Endothelial cell of umbilical vein (primary cell): ENCODE measurements around the gene MYO1F. TPM values are rescaled to one million over a fixed set of nuclear protein-coding genes. Genes with fewer than 3 reads are reported as not detected.

ENCODE experiments used
- BruUV-seq: library from RNA; stranded (reverse); fragments of 400-500 nt; replicated peaks from 2 replicates; lab custom pipeline; 2021; lab: Mats Ljungman, UMichigan
- CTCF ChIA-PET: fragments of 300-600, 350-600 bp; sonication (Branson Sonifier 250); formaldehyde crosslinking; loops from one replicate; lab custom pipeline; 2021; ENCODE audit warnings: antibody characterized with exemption, inconsistent platforms; lab: Charles Lee
- POLR2A ChIA-PET: fragments of 300-600, 350-600 bp; sonication (Branson Sonifier 250); formaldehyde crosslinking; loops from one replicate; lab custom pipeline; 2021; ENCODE audit warnings: antibody characterized with exemption, inconsistent platforms; lab: Charles Lee
- DNase-seq: peaks from one replicate; pipeline ENCODE4 v3.0.0-alpha.2; 2011; ENCODE audit warnings: low read depth, low spot score
- FAIRE-seq: peaks from 2 replicates; lab custom pipeline; 2011; peaks lifted over from hg19 to GRCh38; lab: Jason Lieb, UNC
- H2AFZ ChIP-seq: 2 replicates; pipeline ENCODE4 v1.6.0; 2012; ENCODE audit warnings: low read depth, low read length, control low read depth, inconsistent platforms
- H3K27ac ChIP-seq: 2 replicates; pipeline ENCODE4 v1.5.1; 2011; ENCODE audit warnings: low read depth, mild to moderate bottlenecking, control low read depth, low read length, moderate library complexity; ENCODE audit not compliant: insufficient read depth
- H3K27me3 ChIP-seq, 2 experiments: 2 replicates each; pipeline versions ENCODE4 v1.6.0 to v1.6.1; 2011; ENCODE audit warnings: low read length in 2 of 2, mixed read lengths in 1 of 2; ENCODE audit not compliant: control insufficient read depth in 2 of 2, insufficient read depth in 2 of 2
- H3K36me3 ChIP-seq, 2 experiments: 2 replicates in 1 of 2; 3 replicates in 1 of 2; pipeline ENCODE4 v1.5.1; 2011; ENCODE audit warnings: low read length in 2 of 2, mild to moderate bottlenecking in 1 of 2, moderate library complexity in 1 of 2; ENCODE audit not compliant: control insufficient read depth in 2 of 2, insufficient read depth in 2 of 2; ENCODE audit errors: extremely low read depth in 1 of 2
- H3K4me1 ChIP-seq: 3 replicates; pipeline ENCODE4 v1.5.1; 2011; ENCODE audit warnings: mild to moderate bottlenecking, low read length; ENCODE audit not compliant: control insufficient read depth, insufficient read depth; ENCODE audit errors: extremely low read depth
- H3K4me2 ChIP-seq: 2 replicates; pipeline ENCODE4 v1.6.1; 2011; ENCODE audit warnings: low read length, control low read depth, mixed read lengths; ENCODE audit not compliant: insufficient read depth
- H3K4me3 ChIP-seq, 3 experiments: fragments of 200-600 bp in 1 of 3; sonication (generic), shearing (Covaris generic) in 1 of 3; replicated peaks in 1 of 3; 2 replicates each; pipeline ENCODE4 v1.5.1; 2011 to 2016; ENCODE audit warnings: control low read depth in 3 of 3, low read length in 3 of 3, mild to moderate bottlenecking in 2 of 3, inconsistent platforms in 1 of 3, low read depth in 1 of 3, moderate library complexity in 1 of 3; ENCODE audit not compliant: insufficient read depth in 1 of 3
- H3K79me2 ChIP-seq: 2 replicates; pipeline ENCODE4 v1.6.0; 2012; ENCODE audit warnings: low read length, inconsistent platforms; ENCODE audit not compliant: control insufficient read depth, insufficient read depth
- H3K9ac ChIP-seq: replicated peaks from 2 replicates; pipeline ENCODE3; 2011; ENCODE audit warnings: low read length, control low read depth; ENCODE audit not compliant: insufficient read depth; ENCODE audit errors: extremely low read depth
- H3K9me1 ChIP-seq: replicated peaks from 3 replicates; pipeline ENCODE4 v1.6.0; 2011; ENCODE audit warnings: mild to moderate bottlenecking, low read length; ENCODE audit not compliant: control insufficient read depth, insufficient read depth; ENCODE audit errors: extremely low read depth
- H3K9me3 ChIP-seq: replicated peaks from 2 replicates; pipeline ENCODE4 v1.5.1; 2012; ENCODE audit warnings: low read length, inconsistent platforms; ENCODE audit not compliant: control insufficient read depth, insufficient read depth
- H4K20me1 ChIP-seq: replicated peaks from 2 replicates; pipeline ENCODE3; 2011; ENCODE audit warnings: mild to moderate bottlenecking, low read length; ENCODE audit not compliant: control insufficient read depth, insufficient read depth; ENCODE audit errors: extremely low read depth
- EZH2 ChIP-seq: IDR thresholded peaks from 2 replicates; pipeline ENCODE4 v1.6.1; 2012; ENCODE audit warnings: borderline replicate concordance, low read depth, mild to moderate bottlenecking, moderate library complexity, low read length, inconsistent platforms; ENCODE audit not compliant: severe bottlenecking
- FOS ChIP-seq: IDR thresholded peaks from 2 replicates; pipeline ENCODE4 v1.6.1; 2011; ENCODE audit warnings: mild to moderate bottlenecking, low read length, moderate library complexity, borderline replicate concordance; ENCODE audit not compliant: insufficient read depth
- GATA2 ChIP-seq: IDR thresholded peaks from 2 replicates; pipeline ENCODE4 v1.7.0; 2011; ENCODE audit warnings: low read depth, mild to moderate bottlenecking, moderate library complexity, mixed read lengths, low read length; ENCODE audit not compliant: insufficient read length, insufficient read depth
- JUN ChIP-seq: IDR thresholded peaks from 2 replicates; pipeline ENCODE4 v1.6.1; 2011; ENCODE audit warnings: borderline replicate concordance, low read depth; ENCODE audit not compliant: insufficient read length, insufficient read depth
- MYC ChIP-seq: IDR thresholded peaks from one replicate; pipeline ENCODE4 v1.6.1; 2011; ENCODE audit warnings: mild to moderate bottlenecking, low read depth, low read length
- POLR2A ChIP-seq: IDR thresholded peaks from 2 replicates; pipeline ENCODE4 v1.6.1; 2012; ENCODE audit warnings: low read depth, mild to moderate bottlenecking, control low read depth, low read length
- POLR2AphosphoS5 ChIP-seq: IDR thresholded peaks from 2 replicates; pipeline ENCODE4 v1.6.1; 2012; ENCODE audit warnings: low read depth, mild to moderate bottlenecking, control low read depth, low read length, moderate library complexity; ENCODE audit not compliant: insufficient read depth
- dilution Hi-C: fragments of 300-500 bp; cut with MboI; formaldehyde crosslinking; loops from one replicate; pipeline ENCODE4 v1.15.0; 2019; ENCODE audit warnings: low sequenced_read_pairs; ENCODE audit not compliant: extremely low pct_ligation_motif_present
- intact Hi-C: fragments of 100-400 bp; cut with micrococcal nuclease; formaldehyde crosslinking; loops from one replicate; pipeline ENCODE4 v1.10.0; 2022
- polyA plus RNA-seq, 4 experiments: library from polyadenylated mRNA; depleted of rRNA in 3 of 4; stranded (reverse) in 3 of 4; unstranded in 1 of 4; fragments of >200 nt; gene quantifications; 2 replicates each; pipeline versions ENCODE4 v1.2.1 to v1.2.3, GENCODE V29; 2011 to 2012; ENCODE audit warnings: missing spikeins in 1 of 4
- total RNA-seq: library from RNA; stranded (reverse); gene quantifications from 2 replicates; pipeline ENCODE4 v1.2.3, GENCODE V29; 2021
- TF ChIP-seq, protein P1 (sequence below), 2 donors: IDR thresholded peaks; 1 replicate in 1 of 2; 2 replicates in 1 of 2; pipeline ENCODE4 v1.5.1; 2011; ENCODE audit warnings: low read length in 2 of 2, mild to moderate bottlenecking in 2 of 2, moderate library complexity in 2 of 2, control low read depth in 1 of 2, inconsistent platforms in 1 of 2, low read depth in 1 of 2; ENCODE audit not compliant: insufficient read depth in 1 of 2; ENCODE audit errors: extremely low read depth in 1 of 2
- TF ChIP-seq, protein P2 (sequence below): IDR thresholded peaks from 2 replicates; pipeline ENCODE4 v1.6.1; 2011; ENCODE audit not compliant: insufficient read depth, insufficient read length

MYO1F gene
- total and polyA plus RNA-seq, 2 donors (not counting 3 experiments of a cell fraction or from before 2014, with no cell fraction given), result 0.22 to 0.39 TPM

- intact Hi-C loops, result no loop called here
- H3K27ac ChIP-seq, result no peak overlapping the region
- no peak for FAIRE-seq
- ChIA-PET POLR2A (no interaction called here), CTCF (interaction anchor here (1.0 kb wide), 1 partner anchor 33 kb away, joined by 3 read pairs; no protein-coding TSS in a partner anchor)
- H2AFZ ChIP-seq, result no peak overlapping the region
- H3K27me3 ChIP-seq, result no peaks in the 10 kb centered on the region
- H4K20me1 ChIP-seq, result no peaks in the 10 kb centered on the region
- H3K9me3 ChIP-seq, result no peaks in the 10 kb centered on the region
- no peaks in the 10 kb centered on the region for H3K79me2 ChIP-seq
- dilution Hi-C loops, result no loop called here
- no peak overlapping the region for H3K9ac ChIP-seq
- H3K36me3 ChIP-seq, result no peaks in the 10 kb centered on the region
- no peak overlapping the region for H3K4me3 ChIP-seq
- no peak for DNase-seq
- no TSS peak for BruUV-seq
- H3K4me1 ChIP-seq, result no peaks in the 10 kb centered on the region
- H3K9me1 ChIP-seq, result no peaks in the 10 kb centered on the region
- no peak overlapping the region for H3K4me2 ChIP-seq
- TF ChIP-seq JUN, result no peak
- no peak for TF ChIP-seq GATA2
- TF ChIP-seq POLR2AphosphoS5, result no peak
- TF ChIP-seq EZH2, result no peak
These were observed 31.5 kb downstream of the MYO1F start for GRCh38 chr19:8545743-8546142.

- no peak overlapping the region for H3K4me2 ChIP-seq
- ChIA-PET CTCF (interaction anchor here (0.5 to 1.9 kb wide), 2 partner anchors 37 to 374 kb away, joined by 3 to 6 read pairs; no protein-coding TSS in a partner anchor), POLR2A (interaction anchor here (0.6 to 0.7 kb wide), 2 partner anchors 10 to 139 kb away, joined by 4 to 5 read pairs; no protein-coding TSS in a partner anchor)
- FAIRE-seq (no peak), DNase-seq (no peak)
- H3K9me1 ChIP-seq, result no peaks in the 10 kb centered on the region
- H3K9ac ChIP-seq, result no peak overlapping the region
- H2AFZ ChIP-seq, result no peak overlapping the region
- no peaks in the 10 kb centered on the region for H3K79me2 ChIP-seq
- intact Hi-C loops (no loop called here), dilution Hi-C loops (no loop called here)
- TF ChIP-seq, protein P1, sequence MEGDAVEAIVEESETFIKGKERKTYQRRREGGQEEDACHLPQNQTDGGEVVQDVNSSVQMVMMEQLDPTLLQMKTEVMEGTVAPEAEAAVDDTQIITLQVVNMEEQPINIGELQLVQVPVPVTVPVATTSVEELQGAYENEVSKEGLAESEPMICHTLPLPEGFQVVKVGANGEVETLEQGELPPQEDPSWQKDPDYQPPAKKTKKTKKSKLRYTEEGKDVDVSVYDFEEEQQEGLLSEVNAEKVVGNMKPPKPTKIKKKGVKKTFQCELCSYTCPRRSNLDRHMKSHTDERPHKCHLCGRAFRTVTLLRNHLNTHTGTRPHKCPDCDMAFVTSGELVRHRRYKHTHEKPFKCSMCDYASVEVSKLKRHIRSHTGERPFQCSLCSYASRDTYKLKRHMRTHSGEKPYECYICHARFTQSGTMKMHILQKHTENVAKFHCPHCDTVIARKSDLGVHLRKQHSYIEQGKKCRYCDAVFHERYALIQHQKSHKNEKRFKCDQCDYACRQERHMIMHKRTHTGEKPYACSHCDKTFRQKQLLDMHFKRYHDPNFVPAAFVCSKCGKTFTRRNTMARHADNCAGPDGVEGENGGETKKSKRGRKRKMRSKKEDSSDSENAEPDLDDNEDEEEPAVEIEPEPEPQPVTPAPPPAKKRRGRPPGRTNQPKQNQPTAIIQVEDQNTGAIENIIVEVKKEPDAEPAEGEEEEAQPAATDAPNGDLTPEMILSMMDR (IDR thresholded peaks at IDR 0.05; ENCODE audit: extremely low read depth in 1 of 2, insufficient read depth in 1 of 2, low read depth in 1 of 2, low read length in 2 of 2), result no peak
- TF ChIP-seq POLR2A (no peak), EZH2 (no peak), GATA2 (no peak), POLR2AphosphoS5 (no peak), JUN (no peak), FOS (no peak), MYC (no peak)
- TF ChIP-seq, protein P2, sequence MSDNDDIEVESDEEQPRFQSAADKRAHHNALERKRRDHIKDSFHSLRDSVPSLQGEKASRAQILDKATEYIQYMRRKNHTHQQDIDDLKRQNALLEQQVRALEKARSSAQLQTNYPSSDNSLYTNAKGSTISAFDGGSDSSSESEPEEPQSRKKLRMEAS, result no peak
- H3K9me3 ChIP-seq, result no peaks in the 10 kb centered on the region
- H3K27me3 ChIP-seq, result no peaks in the 10 kb centered on the region
- H3K4me1 ChIP-seq, result no peaks in the 10 kb centered on the region
- BruUV-seq, result no TSS peak
- H4K20me1 ChIP-seq, result no peaks in the 10 kb centered on the region
- H3K4me3 ChIP-seq, result no peak overlapping the region
- H3K27ac ChIP-seq, result no peak overlapping the region
- no peaks in the 10 kb centered on the region for H3K36me3 ChIP-seq
These were observed 33.1 kb downstream of the MYO1F start for GRCh38 chr19:8544168-8544567.
